ENCODE results near the gene HNF1A. TPM values are rescaled to one million over a fixed set of nuclear protein-coding genes. Genes with fewer than 3 reads are reported as not detected.

HNF1A gene
- total and polyA plus RNA-seq, 2 of the 4 experiments (the other 2 are of a cell fraction): under 0.01 TPM; not detected in 1

DNA sequence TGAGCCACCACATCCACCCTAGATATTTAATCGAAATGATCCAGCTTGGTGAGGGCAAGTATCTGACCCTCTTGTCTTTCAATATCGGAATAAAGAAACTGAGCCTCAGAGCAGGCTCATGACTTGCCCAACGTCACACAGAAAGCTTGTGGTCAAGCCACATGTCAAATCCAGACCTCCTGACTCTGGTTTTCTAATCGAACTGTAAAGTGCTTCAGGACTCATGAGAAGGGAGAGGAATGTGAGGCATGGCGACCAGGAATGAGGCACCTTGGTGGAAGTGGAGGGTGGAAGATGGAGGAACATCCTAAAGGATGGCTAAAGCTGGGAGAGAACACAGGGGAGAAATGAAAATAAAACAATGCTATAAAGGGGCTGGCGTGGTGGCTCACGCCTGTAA is 46.3 kb upstream of the HNF1A start:
- intact Hi-C loops (cut with micrococcal nuclease): no loop called here
- POLR2A ChIA-PET (ENCODE audit: unreplicated experiment): no interaction called here

More for the DNA sequence above, 46.3 kb upstream of the HNF1A start:
- Histone ChIP-seq H4K20me1 (ENCODE audit: insufficient read depth, low read length) (no peaks in the 10 kb centered on the region), H3K4ac (ENCODE audit: low read depth, low read length) (no peak overlapping the region), H3K79me1 (ENCODE audit: low read depth in 1 of 2, low read length in 2 of 2) (no peaks in the 10 kb centered on the region), H3K4me1 (ENCODE audit: control insufficient read depth, insufficient read depth, low read length) (no peaks in the 10 kb centered on the region), H3K9me1 (ENCODE audit: insufficient read depth, low read length) (no peaks in the 10 kb centered on the region), H3K56ac (ENCODE audit: extremely low read depth, insufficient read depth, low read length) (no peak overlapping the region), H3K14ac (replicated peaks; ENCODE audit: low read depth, low read length) (no peak overlapping the region), H3K23ac (ENCODE audit: low read depth, low read length) (no peak overlapping the region), H3K9me3 (ENCODE audit: control insufficient read depth, insufficient read depth, low read length) (no peaks in the 10 kb centered on the region), H2BK5ac (ENCODE audit: low read depth, low read length, poor library complexity, severe bottlenecking) (no peak overlapping the region), H3K4me3 (ENCODE audit: insufficient read depth, low read depth, low read length) (no peak overlapping the region), H2BK15ac (ENCODE audit: low read depth, low read length) (no peak overlapping the region), H2AK9ac (replicated peaks; ENCODE audit: low read depth, low read length, poor library complexity) (no peak overlapping the region), H3K27ac (ENCODE audit: insufficient read depth, low read length) (no peak overlapping the region), H3K9ac (ENCODE audit: low read depth, low read length) (no peak overlapping the region), H4K91ac (ENCODE audit: insufficient read depth, low read depth, low read length) (no peak overlapping the region), H3K36me3 (ENCODE audit: control insufficient read depth, insufficient read depth, low read length) (no peaks in the 10 kb centered on the region), H3K18ac (ENCODE audit: low read depth, low read length) (no peak overlapping the region), H3K4me2 (ENCODE audit: low read depth, low read length) (no peak overlapping the region), H2AFZ (replicated peaks; ENCODE audit: low read length, poor library complexity) (no peak overlapping the region), H2BK20ac (ENCODE audit: low read depth, low read length) (no peak overlapping the region), H3K27me3 (ENCODE audit: control insufficient read depth, insufficient read depth, low read length) (no peaks in the 10 kb centered on the region; the same call in 1 of the 2 replicates), H4K8ac (ENCODE audit: low read depth in 2 of 2, low read length in 2 of 2) (no peak overlapping the region), H2BK120ac (ENCODE audit: low read depth, low read length) (no peak overlapping the region), H4K5ac (ENCODE audit: low read depth, low read length) (no peak overlapping the region), H2AK5ac (ENCODE audit: low read depth, low read length) (no peak overlapping the region)
- 63% methylated on average over 6 of the region's 7 CpGs; no CpG with 5 or more reads in 1 of the 2 experiments for WGBS, 2 experiments (ENCODE audit: extremely low coverage in 2 of 2, insufficient read length in 1 of 2)
- in situ Hi-C loops (cut with MboI; ENCODE audit: low sequenced_read_pairs) (no loop called here), dilution Hi-C loops (cut with HindIII; ENCODE audit: low sequenced_read_pairs, unreplicated experiment) (no loop called here)
- TF ChIP-seq, protein P1, sequence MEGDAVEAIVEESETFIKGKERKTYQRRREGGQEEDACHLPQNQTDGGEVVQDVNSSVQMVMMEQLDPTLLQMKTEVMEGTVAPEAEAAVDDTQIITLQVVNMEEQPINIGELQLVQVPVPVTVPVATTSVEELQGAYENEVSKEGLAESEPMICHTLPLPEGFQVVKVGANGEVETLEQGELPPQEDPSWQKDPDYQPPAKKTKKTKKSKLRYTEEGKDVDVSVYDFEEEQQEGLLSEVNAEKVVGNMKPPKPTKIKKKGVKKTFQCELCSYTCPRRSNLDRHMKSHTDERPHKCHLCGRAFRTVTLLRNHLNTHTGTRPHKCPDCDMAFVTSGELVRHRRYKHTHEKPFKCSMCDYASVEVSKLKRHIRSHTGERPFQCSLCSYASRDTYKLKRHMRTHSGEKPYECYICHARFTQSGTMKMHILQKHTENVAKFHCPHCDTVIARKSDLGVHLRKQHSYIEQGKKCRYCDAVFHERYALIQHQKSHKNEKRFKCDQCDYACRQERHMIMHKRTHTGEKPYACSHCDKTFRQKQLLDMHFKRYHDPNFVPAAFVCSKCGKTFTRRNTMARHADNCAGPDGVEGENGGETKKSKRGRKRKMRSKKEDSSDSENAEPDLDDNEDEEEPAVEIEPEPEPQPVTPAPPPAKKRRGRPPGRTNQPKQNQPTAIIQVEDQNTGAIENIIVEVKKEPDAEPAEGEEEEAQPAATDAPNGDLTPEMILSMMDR (conservative IDR thresholded peaks at IDR 0.05; ENCODE audit: low read depth, low read length): no peak
- no peak for TF ChIP-seq CEBPB (IDR thresholded peaks at IDR 0.05; ENCODE audit: low read depth, low read length)
- no peak for TF ChIP-seq SMC3 (IDR thresholded peaks at IDR 0.05; ENCODE audit: low read depth, low read length)
- no peak for TF ChIP-seq MAFK (IDR thresholded peaks at IDR 0.05; ENCODE audit: low read depth, low read length)
- TF ChIP-seq, protein P2, sequence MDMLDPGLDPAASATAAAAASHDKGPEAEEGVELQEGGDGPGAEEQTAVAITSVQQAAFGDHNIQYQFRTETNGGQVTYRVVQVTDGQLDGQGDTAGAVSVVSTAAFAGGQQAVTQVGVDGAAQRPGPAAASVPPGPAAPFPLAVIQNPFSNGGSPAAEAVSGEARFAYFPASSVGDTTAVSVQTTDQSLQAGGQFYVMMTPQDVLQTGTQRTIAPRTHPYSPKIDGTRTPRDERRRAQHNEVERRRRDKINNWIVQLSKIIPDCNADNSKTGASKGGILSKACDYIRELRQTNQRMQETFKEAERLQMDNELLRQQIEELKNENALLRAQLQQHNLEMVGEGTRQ (IDR thresholded peaks at IDR 0.05; ENCODE audit: low read depth, low read length): no peak
- TF ChIP-seq NFE2L2 (IDR thresholded peaks at IDR 0.05; ENCODE audit: low read depth, low read length): no peak
- TF ChIP-seq MAZ (IDR thresholded peaks at IDR 0.05; ENCODE audit: borderline replicate concordance, low read depth, low read length): no peak
- no peak for TF ChIP-seq RCOR1 (IDR thresholded peaks at IDR 0.05; ENCODE audit: insufficient replicate concordance, low read length)
- no peak for TF ChIP-seq CHD1 (IDR thresholded peaks at IDR 0.05; ENCODE audit: low read depth, low read length)
- TF ChIP-seq BHLHE40 (IDR thresholded peaks at IDR 0.05; ENCODE audit: low read depth, low read length): no peak
- no peak for TF ChIP-seq RFX5 (IDR thresholded peaks at IDR 0.05; ENCODE audit: low read depth, low read length)
- TF ChIP-seq, protein P3, sequence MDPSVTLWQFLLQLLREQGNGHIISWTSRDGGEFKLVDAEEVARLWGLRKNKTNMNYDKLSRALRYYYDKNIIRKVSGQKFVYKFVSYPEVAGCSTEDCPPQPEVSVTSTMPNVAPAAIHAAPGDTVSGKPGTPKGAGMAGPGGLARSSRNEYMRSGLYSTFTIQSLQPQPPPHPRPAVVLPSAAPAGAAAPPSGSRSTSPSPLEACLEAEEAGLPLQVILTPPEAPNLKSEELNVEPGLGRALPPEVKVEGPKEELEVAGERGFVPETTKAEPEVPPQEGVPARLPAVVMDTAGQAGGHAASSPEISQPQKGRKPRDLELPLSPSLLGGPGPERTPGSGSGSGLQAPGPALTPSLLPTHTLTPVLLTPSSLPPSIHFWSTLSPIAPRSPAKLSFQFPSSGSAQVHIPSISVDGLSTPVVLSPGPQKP (IDR thresholded peaks at IDR 0.05; ENCODE audit: borderline replicate concordance, low read depth, low read length): no peak
- TF ChIP-seq POLR2A (IDR thresholded peaks at IDR 0.05; ENCODE audit: low read depth, low read length): no peak
- TF ChIP-seq FOS (IDR thresholded peaks at IDR 0.05; ENCODE audit: low read depth, low read length): no peak
- no peak for TF ChIP-seq RAD21 (IDR thresholded peaks at IDR 0.05; ENCODE audit: low read length)
- TF ChIP-seq MXI1 (IDR thresholded peaks at IDR 0.05; ENCODE audit: borderline replicate concordance, low read depth, low read length): no peak
- no peak for ATAC-seq (ENCODE audit: low read depth)
- CTCF ChIA-PET: no interaction called here
- DNase-seq: no peak
- BruUV-seq (replicated peaks): no TSS peak

All from IMR-90 (cell line).